ENCODE data around the gene VAMP2.

The VAMP2 gene

GRCh38 chr17:8161289-8162232 lies 1.2 kb downstream of the VAMP2 start:
- Histone ChIP-seq H3K4me2 (ENCODE audit: low read depth, low read length, poor library complexity, severe bottlenecking) (peak overlapping the region; percentile 80), H3K27me3 (ENCODE audit: low read length) (no peaks in the 10 kb centered on the region), H3K9ac (ENCODE audit: low read length) (peak overlapping the region; percentile 99), H4K20me1 (ENCODE audit: low read depth, low read length) (no peaks in the 10 kb centered on the region), H3F3A (ENCODE audit: insufficient read depth) (peaks cover 22% of the 10 kb centered on the region), H3K4me3 (ENCODE audit: insufficient read depth, low read length, poor library complexity, severe bottlenecking) (peak overlapping the region; percentile 96), H3K79me2 (ENCODE audit: insufficient read depth, low read length) (peaks cover 13% of the 10 kb centered on the region), H3K36me3 (ENCODE audit: low read length) (no peaks in the 10 kb centered on the region), H3K9me3 (ENCODE audit: insufficient read depth, low read length) (no peaks in the 10 kb centered on the region), H2AFZ (ENCODE audit: low read depth, low read length, severe bottlenecking) (no peak overlapping the region), H3K9me2 (replicated peaks; ENCODE audit: insufficient read depth, low read length) (no peaks in the 10 kb centered on the region), H3K27ac (ENCODE audit: low read depth, low read length) (peak overlapping the region; percentile 73)
- TF ChIP-seq CTCF (IDR thresholded peaks at IDR 0.05; ENCODE audit: insufficient read depth, low read length, poor library complexity, severe bottlenecking) (no peak), EZH2phosphoT487 (conservative IDR thresholded peaks at IDR 0.05; ENCODE audit: low read length) (no peak)

GRCh38 chr17:8160741-8161221 lies 2.0 kb downstream of the VAMP2 start:
- Histone ChIP-seq H3K4me2 (ENCODE audit: low read depth, low read length, poor library complexity, severe bottlenecking) (peak overlapping the region; percentile 80), H3K36me3 (ENCODE audit: low read length) (no peaks in the 10 kb centered on the region), H3K9me2 (replicated peaks; ENCODE audit: insufficient read depth, low read length) (no peaks in the 10 kb centered on the region), H2AFZ (ENCODE audit: low read depth, low read length, severe bottlenecking) (no peak overlapping the region), H3K9me3 (ENCODE audit: insufficient read depth, low read length) (no peaks in the 10 kb centered on the region), H3K27me3 (ENCODE audit: low read length) (no peaks in the 10 kb centered on the region), H3K4me3 (ENCODE audit: insufficient read depth, low read length, poor library complexity, severe bottlenecking) (no peak overlapping the region), H3K9ac (ENCODE audit: low read length) (0 out of 2 replicates have a peak overlapping the region, but pooled peaks have one; percentile 99), H3K27ac (ENCODE audit: low read depth, low read length) (peak overlapping the region; percentile 20; the same call in 1 of the 2 replicates), H3K79me2 (ENCODE audit: insufficient read depth, low read length) (peaks cover 13% of the 10 kb centered on the region), H4K20me1 (ENCODE audit: low read depth, low read length) (no peaks in the 10 kb centered on the region), H3F3A (ENCODE audit: insufficient read depth) (peaks cover 20% of the 10 kb centered on the region)
- TF ChIP-seq EZH2phosphoT487 (conservative IDR thresholded peaks at IDR 0.05; ENCODE audit: low read length) (no peak), CTCF (IDR thresholded peaks at IDR 0.05; ENCODE audit: insufficient read depth, low read length, poor library complexity, severe bottlenecking) (no peak)

- H3K9me2 ChIP-seq (replicated peaks; ENCODE audit: insufficient read depth, low read length): no peaks in the 10 kb centered on the region
- no peak overlapping the region for H3K4me3 ChIP-seq (ENCODE audit: insufficient read depth, low read length, poor library complexity, severe bottlenecking)
- H3K79me2 ChIP-seq (ENCODE audit: insufficient read depth, low read length): peaks cover 16% of the 10 kb centered on the region
- no peaks in the 10 kb centered on the region for H3K27me3 ChIP-seq (ENCODE audit: low read length)
- no peak overlapping the region for H3K9ac ChIP-seq (ENCODE audit: low read length)
- H3K9me3 ChIP-seq (ENCODE audit: insufficient read depth, low read length): no peaks in the 10 kb centered on the region
- no peak overlapping the region for H3K27ac ChIP-seq (ENCODE audit: low read depth, low read length)
- H2AFZ ChIP-seq (ENCODE audit: low read depth, low read length, severe bottlenecking): no peak overlapping the region
- H4K20me1 ChIP-seq (ENCODE audit: low read depth, low read length): no peaks in the 10 kb centered on the region
- H3K36me3 ChIP-seq (ENCODE audit: low read length): no peaks in the 10 kb centered on the region
- no peak for TF ChIP-seq EZH2phosphoT487 (conservative IDR thresholded peaks at IDR 0.05; ENCODE audit: low read length)
- no peak for TF ChIP-seq CTCF (IDR thresholded peaks at IDR 0.05; ENCODE audit: insufficient read depth, low read length, poor library complexity, severe bottlenecking)
- peak overlapping the region; percentile 80 for H3K4me2 ChIP-seq (ENCODE audit: low read depth, low read length, poor library complexity, severe bottlenecking)
- H3F3A ChIP-seq (ENCODE audit: insufficient read depth): peaks cover 20% of the 10 kb centered on the region
Measured at GRCh38 chr17:8160224-8160577, 2.5 kb downstream of the VAMP2 start.
